GM18861 (cell line): ENCODE data around the gene NHERF1.
A peak's percentile ranks its signal among the peaks of the same experiment; 100 is the strongest.

Experiments
- ATAC-seq: cut with Tn5 transposase; IDR thresholded peaks from one replicate; pipeline ENCODE4 v1.9.1; 2021; ENCODE audit not compliant: unreplicated experiment

NHERF1 gene

GRCh38 chr17:74748279-74748528 lies 224 bp upstream of the NHERF1 start:
- ATAC-seq, result no peak

DNA sequence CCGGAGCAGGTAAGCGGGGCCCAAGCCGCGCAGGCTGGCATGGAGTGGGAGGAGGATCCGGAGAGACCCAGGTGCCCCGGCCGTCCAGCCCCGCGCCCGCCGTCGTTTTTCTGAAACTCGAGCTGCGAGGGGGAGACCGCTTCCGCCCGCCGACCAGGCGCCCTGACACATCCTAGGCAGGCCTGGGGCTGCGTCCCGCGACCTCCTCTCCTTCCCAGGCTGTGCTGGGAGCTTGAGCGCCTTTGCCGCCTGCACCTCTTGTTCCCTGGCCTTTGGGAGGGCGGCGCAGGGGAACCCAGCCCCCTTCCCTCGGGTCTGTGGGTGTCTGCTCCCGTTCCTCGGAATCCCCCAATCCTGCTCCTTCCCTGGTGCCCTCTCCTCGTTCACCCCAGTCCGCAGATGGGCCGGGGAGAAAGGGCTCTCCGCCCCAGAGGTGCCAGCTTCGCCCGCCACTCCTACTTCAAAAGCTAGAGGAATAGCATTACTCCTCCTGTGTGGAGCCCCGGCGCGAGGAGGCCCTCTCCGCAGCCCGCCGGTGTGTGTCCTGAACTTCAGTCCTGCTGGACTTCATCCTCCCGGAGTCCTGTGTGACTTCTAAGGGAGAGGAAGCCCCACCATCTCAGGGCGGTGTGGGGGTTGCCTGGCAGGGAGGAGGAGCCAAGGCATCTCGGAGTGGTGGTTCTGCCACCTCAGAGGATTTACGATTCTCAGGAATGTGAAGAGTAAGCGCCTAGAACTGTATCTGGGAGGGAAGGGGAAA lies 1.0 kb downstream of the NHERF1 start:
- no peak for ATAC-seq

DNA sequence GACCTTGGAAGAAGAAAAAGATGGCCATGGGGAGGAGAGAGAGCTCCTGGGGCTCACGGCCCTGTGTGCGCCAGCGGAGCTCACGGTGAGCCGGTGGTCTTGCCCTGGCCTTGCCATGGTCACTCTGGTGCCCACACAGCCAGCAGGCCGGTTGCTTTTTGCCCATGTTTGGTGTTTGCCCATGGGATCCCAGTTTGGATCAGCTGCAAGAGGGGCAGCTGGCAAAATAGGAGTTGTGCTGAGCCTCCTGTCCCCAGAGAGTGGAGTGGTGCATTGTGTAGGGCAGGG lies 1.6 kb downstream of the NHERF1 start:
- no peak for ATAC-seq

DNA sequence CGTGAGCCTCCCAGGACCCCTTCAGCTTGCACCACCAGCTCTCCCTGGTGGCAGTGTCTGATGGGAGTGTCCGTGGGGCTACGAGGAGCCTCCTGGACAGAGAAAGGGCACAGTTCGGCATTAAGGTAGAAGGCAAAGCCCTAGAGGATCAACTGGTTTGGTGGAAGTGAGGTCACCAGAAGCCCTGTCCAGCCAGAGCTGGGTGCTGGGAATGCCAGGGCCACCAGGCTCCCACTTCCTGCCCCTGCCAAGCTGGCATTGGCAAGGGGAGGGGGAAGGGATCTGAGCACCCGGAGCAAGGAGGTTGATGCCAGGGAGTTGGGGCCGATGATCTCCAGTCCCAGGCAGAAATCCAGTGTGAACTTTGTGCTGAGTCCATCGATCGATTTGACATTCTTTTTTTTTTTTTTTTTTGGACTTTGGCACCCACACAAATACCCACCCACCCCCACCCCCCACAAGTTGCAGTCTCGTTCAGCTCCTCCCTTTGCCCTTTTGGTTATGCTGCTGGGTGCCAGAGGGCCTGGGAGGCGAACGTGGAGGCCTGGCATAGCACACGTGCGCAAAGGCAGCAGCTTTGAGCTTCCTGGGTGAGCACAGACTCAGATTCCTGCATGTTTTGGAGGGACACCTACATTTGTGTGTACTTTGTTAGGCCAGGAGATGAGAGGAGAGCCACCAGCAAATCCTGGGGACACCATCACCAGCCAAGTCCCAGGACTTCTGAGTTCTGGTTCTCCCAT lies 2.1 kb downstream of the NHERF1 start:
- ATAC-seq, result no peak

DNA sequence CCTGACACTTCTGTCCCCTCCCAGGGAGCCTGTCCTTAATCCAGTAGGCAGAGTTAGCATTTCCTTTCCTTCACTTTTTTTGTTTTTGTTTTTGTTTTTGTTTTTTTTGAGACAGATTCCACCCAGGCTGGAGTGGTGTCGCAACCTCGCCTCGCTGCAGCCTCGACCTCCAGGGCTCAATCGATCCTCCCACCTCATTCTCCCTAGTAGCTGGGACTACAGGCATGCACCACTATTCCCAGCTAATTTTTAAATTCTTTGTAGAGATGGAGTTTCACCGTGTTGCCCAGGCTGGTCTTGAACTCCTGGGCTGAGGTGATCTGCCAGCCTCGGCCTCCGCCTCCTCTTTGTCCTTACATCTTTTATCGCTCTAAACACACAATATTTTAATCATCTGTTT lies 4.0 kb downstream of the NHERF1 start:
- no peak for ATAC-seq

DNA sequence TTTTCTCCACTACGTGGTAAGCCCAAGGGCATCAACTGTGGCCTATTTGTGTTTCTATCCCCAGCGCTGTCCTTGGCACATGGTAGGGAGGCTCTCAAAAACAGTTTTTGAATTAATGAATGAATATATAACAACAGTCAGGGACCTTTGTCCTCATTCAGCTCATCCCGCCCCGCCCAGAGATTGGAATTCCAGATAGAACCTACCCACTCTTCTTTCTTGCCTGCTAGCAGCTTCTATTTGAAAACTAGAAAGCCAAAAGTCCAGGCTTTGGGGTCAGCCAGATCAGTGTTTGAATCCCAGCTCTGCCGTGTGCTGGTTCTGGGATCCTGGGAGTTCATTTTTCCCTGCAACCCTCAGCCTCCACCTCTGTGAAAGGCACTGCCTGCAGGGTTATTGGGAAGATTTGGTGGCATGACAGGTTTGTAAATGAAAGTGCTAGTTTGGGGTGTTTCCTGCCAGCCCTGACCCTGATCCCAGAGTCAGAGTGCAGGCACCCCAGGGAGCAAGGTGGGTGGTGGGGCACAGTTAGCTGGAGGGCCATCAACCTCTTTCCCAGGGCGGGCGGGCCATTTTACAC lies 4.5 kb downstream of the NHERF1 start:
- ATAC-seq, result no peak

DNA sequence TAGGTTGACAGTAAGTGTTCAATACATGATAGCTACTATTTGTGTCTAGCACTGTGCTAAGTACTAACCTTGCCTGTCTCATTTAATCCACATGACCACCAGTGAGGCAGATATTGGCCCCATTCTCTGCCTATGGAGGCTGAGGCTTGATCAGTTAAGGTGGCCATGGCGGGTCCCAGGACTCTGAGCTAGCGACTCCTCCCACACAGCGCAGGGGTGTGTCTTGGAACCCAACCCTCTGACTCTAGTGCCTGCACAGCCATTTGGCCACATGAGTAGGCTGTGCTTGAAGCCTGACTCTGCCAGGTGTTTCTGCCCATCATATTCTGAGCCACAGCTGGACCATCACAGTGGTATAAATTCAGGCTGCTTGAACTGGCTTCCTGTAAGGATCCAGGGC lies 6.4 kb downstream of the NHERF1 start:
- ATAC-seq, result no peak

DNA sequence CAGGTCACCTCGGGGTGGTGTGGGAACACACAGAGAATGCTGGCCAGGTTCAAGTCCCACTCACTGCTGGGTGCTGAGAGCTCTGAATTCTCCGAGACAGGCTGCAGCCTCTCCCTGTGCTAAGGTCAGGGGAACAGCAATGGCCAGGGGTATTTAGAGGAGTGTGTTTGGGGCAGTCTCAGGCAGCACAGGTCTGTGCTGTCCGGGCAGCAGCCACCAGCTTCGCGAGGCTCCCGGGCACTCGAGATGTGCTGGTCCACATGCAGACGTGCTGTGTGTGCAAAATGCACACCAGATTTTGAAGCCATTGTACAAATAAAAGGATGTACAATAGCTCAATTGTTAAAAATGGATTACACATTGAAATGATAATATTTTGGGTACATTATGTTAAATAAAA lies 7.1 kb downstream of the NHERF1 start:
- no peak for ATAC-seq

GRCh38 chr17:74756891-74757290 lies 8.5 kb downstream of the NHERF1 start:
- no peak for ATAC-seq

DNA sequence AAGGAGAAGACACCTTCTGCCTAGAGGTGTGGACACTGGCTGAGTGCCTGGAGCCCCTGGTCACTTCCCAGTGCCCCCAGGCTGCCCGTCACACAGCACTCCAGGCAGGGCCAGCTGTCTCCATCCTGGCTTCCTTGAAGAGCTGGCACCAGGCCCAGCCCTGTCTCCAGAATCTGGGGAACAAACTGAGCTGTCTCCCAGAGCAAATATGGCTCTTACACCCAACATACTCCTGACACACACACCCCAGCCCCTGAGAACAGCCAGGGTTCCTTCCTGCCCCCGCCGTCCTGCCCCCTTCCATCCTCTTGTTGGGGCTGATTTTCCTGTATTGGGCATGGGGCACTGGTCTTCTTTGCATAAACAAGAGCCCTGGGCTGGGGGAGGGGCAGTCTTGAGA lies 9.1 kb downstream of the NHERF1 start:
- ATAC-seq, result no peak

- no peak for ATAC-seq
Observed at GRCh38 chr17:74757931-74758847, 9.8 kb downstream of the NHERF1 start.

DNA sequence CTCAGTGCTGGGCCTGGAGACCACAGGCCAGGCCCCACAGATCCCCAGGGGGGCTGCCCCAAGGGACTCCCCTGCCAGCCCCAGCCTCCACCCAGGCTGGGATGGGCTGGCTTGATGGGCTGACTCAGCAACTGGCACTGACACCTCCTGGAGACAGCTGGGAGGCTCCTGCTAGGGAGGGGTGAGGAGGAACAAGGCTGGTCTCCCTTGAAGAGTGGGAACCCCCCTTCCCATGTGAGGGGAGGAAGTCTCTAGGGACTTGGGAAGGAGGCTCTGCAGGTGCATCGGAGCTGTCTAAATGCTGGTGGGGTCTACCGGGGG lies 10.4 kb downstream of the NHERF1 start:
- no peak for ATAC-seq

DNA sequence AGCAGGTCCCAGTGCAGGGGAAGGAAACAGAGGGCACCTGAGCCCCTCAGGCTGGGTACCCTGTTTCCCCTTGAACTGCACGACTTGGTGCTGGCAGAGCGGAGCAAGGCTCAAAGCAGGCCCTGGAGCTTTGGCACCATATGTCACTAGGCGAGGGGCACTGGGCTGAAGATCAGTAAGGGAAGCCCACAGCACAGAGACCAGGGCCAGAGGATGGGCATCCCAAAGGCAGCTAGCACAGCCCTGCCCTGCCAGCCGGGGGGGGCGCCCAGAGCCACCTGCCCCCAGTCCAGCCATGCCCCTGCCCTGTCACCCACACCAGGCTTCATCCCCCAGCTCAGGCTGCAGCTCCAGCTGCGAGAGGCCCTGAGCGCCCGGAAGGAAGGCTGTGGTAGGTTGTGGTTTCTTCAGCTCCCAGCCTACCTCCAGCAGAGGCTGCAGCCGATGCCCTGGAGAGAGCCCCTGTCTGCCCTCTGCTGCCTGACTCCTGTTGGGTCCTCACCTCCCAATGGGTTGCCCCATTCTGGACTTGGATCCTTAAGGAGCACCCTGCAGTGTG lies 10.9 kb downstream of the NHERF1 start:
- peak; percentile 74 for ATAC-seq

DNA sequence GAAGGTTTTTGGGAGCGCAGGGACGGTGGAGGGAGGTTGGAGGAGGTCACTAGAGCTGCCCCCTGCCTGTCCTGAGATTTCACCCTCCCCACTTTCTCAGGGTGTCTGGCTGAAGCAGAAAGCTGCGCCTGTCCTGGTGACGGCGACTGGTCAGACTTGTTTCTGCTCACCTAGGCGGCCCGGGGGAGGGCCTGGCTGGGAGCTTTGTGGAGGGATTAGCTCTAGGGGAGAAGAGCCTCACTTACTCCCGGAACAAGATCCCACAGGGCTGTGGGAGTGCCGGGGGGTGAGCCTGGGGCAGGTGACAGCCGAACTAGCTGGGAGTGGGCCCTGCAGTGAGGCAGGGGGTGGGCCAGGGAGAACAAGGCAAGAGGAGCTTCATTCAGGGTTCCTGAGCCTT lies 11.5 kb downstream of the NHERF1 start:
- no peak for ATAC-seq

DNA sequence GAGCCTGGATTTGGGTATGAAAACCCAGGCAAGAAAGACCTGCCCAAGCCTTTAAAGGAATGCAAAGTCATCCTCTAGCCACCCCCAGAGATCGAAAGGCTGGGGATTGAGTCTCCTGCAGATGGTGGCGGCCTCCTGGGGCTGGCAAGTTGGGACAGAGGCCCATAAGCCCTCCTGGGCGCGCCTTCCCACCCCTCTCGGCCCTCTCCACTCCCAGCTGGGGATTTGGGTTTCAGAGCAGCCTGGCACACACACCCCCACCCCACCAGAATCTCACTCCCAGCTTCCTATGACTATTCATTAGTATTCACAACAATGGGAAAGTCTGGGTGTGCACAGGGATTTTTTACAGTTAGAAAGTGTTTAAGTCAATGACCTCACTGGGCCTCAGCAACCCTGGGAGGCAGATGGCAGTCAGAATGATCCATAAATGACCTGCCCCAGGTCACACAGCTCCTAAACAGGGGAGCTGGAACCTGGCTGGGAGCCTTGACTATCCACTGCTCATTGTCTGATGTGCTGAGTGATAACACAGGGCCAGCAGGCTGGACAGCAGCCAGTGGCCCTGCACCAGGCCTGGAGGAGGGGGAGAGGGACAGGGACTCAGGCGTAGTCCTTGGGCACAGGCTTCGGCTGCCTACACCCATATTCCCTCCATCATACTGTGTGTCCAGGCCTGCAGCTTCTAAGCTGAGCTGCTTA lies 12.1 kb downstream of the NHERF1 start:
- no peak for ATAC-seq

- ATAC-seq, result no peak
Observed at GRCh38 chr17:74761419-74761818, 13.0 kb downstream of the NHERF1 start.

GRCh38 chr17:74761931-74762330 lies 13.5 kb downstream of the NHERF1 start:
- no peak for ATAC-seq

- no peak for ATAC-seq
Observed at GRCh38 chr17:74763565-74764387, 15.3 kb downstream of the NHERF1 start.

- no peak for ATAC-seq
Observed at GRCh38 chr17:74764751-74765286, 16.4 kb downstream of the NHERF1 start.

GRCh38 chr17:74766413-74766812 lies 18.0 kb downstream of the NHERF1 start:
- no peak for ATAC-seq
